Ovary (tissue), 9 donors: ENCODE results near the gene TMEM266. TPM values are rescaled to one million over a fixed set of nuclear protein-coding genes. Genes with fewer than 3 reads are reported as not detected.

ENCODE experiments used
- DNase-seq, 5 donors: peaks; one replicate each; pipeline ENCODE4 v3.0.0-alpha.2; 2019 to 2020
- H3K27ac ChIP-seq, 2 donors: fragments of 200-600 bp; one replicate each; pipeline versions ENCODE4 v1.5.1 to v1.8.0; 2019 to 2022
- H3K27me3 ChIP-seq: fragments of 200-600 bp; one replicate; pipeline ENCODE4 v1.8.0; 2022
- H3K36me3 ChIP-seq: fragments of 200-600 bp; sonication (generic); one replicate; pipeline ENCODE4 v1.5.1; 2019
- H3K4me1 ChIP-seq: one replicate; pipeline ENCODE4 v1.8.1; 2013; ENCODE audit warnings: mild to moderate bottlenecking, moderate library complexity; ENCODE audit not compliant: insufficient read depth
- H3K4me3 ChIP-seq: fragments of 200-600 bp; sonication (generic); one replicate; pipeline ENCODE4 v1.5.1; 2017
- H3K9me3 ChIP-seq, 2 donors: fragments of 200-600 bp in 1 of 2; sonication (generic) in 1 of 2; one replicate each; pipeline versions ENCODE4 v1.5.1 to v1.8.1; 2013 to 2019; ENCODE audit warnings: mild to moderate bottlenecking in 1 of 2, moderate library complexity in 1 of 2
- EP300 ChIP-seq: sonication (generic); formaldehyde crosslinking; IDR thresholded peaks from one replicate; pipeline ENCODE4 v1.6.1; 2017; ENCODE audit warnings: antibody characterized with exemption
- POLR2A ChIP-seq: fragments of 450-650 bp; IDR thresholded peaks from one replicate; pipeline ENCODE4 v1.6.1; 2017; ENCODE audit warnings: antibody characterized with exemption, mild to moderate bottlenecking, moderate library complexity
- WGBS, 3 donors: extraction: QIAGEN DNeasy Blood & Tissue Kit in 1 of 3; methylation state at CpG; one replicate each; pipeline versions ENCODE4 v1.1.5 to v1.1.7; 2013 to 2017; 5-methylcytosine and 5-hydroxymethylcytosine counted together
- intact Hi-C, 4 donors: fragments of 100-400 bp; cut with DNase I; formaldehyde crosslinking; loops; one replicate each; pipeline versions ENCODE4 v1.11.0 to v1.15.1; 2022 to 2023
- polyA plus RNA-seq, 2 donors: library from polyadenylated mRNA; stranded (reverse); fragments of 200-250 nt in 1 of 2; fragments of 350-450 nt in 1 of 2; fragmentation: Illumina TruSeq in 1 of 2; extraction: RNeasy Lipid Tissue Mini Kit (QIAGEN cat#74804) in 1 of 2; gene quantifications; one replicate each; pipeline ENCODE4 v1.2.3, GENCODE V29; 2013 to 2014
- total RNA-seq, 7 donors: library from RNA; depleted of rRNA in 2 of 7; stranded (reverse); fragments of >200 nt in 2 of 7; fragmentation: NEBNext Ultra II Directional in 3 of 7; extraction: Animal tissue kit (Norgen Biotek cat#: 25700) in 3 of 7; gene quantifications; one replicate each; pipeline versions ENCODE4 v1.1.0 to v1.2.4, GENCODE V29; 2016 to 2023
- TF ChIP-seq, protein P1 (sequence below), 3 donors: fragments of 450-650 bp in 2 of 3; fragments of 200-600 bp in 1 of 3; IDR thresholded peaks; one replicate each; pipeline versions ENCODE4 v1.5.1 to v1.8.0; 2016 to 2022; ENCODE audit warnings: antibody characterized with exemption in 3 of 3, mild to moderate bottlenecking in 1 of 3
- donor health status: DM: no; HTN: no; CAD: no; lungs with moderate emphysema.
- donor health status: DM: no; HTN: no; CAD: no.
- donor health status: Bipolar disorder and iron deficiency.
- donor health status: DM: yes; HTN: yes; CAD: no.
- donor health status: DM: no; HTN: no; CAD: no.
- donor health status: DM: yes; HTN: yes; CAD: no.

Gene TMEM266
- total and polyA plus RNA-seq, 9 donors, result 0.11 to 0.13 TPM; not detected in 7

DNA sequence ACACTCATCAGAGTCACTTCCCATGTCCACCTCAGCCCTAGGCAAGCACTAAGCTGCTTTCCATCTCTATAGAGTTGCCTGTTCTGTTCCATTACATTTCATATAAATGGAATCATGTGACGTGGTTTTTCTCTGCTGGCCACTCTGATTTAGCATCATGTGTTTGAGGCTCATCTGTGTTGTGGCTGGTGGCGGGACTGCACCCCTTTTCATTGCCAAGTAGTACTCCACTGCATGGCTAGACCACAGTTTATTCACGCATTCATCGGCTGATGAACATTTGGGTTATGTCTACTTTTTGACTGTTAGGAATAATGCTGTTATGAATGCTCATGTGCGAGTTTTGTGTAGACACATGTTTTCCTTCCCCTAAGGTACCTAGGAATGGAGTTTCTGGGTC lies 114.9 kb downstream of the TMEM266 start:
- Histone ChIP-seq H3K36me3 (no peaks in the 10 kb centered on the region), H3K27ac (no peak overlapping the region), H3K4me3 (no peak overlapping the region), H3K9me3 (no peaks in the 10 kb centered on the region), H3K27me3 (no peaks in the 10 kb centered on the region), H3K4me1 (peaks cover 1% of the 10 kb centered on the region)
- WGBS, 3 donors, result 94 to 95% (median 95%) methylated on average over 5 of the region's 5 CpGs
- no peak for DNase-seq
- intact Hi-C loops, result no loop called here
- TF ChIP-seq, protein P1, sequence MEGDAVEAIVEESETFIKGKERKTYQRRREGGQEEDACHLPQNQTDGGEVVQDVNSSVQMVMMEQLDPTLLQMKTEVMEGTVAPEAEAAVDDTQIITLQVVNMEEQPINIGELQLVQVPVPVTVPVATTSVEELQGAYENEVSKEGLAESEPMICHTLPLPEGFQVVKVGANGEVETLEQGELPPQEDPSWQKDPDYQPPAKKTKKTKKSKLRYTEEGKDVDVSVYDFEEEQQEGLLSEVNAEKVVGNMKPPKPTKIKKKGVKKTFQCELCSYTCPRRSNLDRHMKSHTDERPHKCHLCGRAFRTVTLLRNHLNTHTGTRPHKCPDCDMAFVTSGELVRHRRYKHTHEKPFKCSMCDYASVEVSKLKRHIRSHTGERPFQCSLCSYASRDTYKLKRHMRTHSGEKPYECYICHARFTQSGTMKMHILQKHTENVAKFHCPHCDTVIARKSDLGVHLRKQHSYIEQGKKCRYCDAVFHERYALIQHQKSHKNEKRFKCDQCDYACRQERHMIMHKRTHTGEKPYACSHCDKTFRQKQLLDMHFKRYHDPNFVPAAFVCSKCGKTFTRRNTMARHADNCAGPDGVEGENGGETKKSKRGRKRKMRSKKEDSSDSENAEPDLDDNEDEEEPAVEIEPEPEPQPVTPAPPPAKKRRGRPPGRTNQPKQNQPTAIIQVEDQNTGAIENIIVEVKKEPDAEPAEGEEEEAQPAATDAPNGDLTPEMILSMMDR (IDR thresholded peaks at IDR 0.05), result no peak
- TF ChIP-seq EP300, result no peak
- no peak for TF ChIP-seq POLR2A

DNA sequence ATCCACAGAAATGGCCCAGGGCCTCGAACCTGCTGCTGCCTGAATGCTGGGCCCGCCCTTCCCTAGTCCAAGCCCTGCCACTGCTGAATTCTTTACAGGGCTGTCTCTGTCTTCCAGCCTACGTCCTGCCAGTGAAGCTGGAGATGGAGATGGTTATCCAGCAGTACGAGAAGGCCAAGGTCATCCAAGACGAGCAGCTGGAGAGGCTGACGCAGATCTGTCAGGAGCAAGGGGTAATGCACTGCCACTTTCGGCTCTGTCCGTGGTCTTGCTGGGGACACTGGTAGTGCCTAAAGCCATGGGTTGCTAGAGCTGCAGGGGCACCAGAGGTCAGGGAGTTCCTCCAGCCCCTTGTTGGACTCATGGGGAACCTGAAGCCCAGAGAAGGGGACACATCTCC lies 115.7 kb downstream of the TMEM266 start:
- H3K27me3 ChIP-seq, result no peaks in the 10 kb centered on the region
- no peak for DNase-seq
- no peak for TF ChIP-seq EP300
- TF ChIP-seq POLR2A, result no peak
- TF ChIP-seq, protein P1 (IDR thresholded peaks at IDR 0.05), result no peak
- H3K27ac ChIP-seq, result no peak overlapping the region
- no peaks in the 10 kb centered on the region for H3K36me3 ChIP-seq
- H3K4me3 ChIP-seq, result no peak overlapping the region
- no peaks in the 10 kb centered on the region for H3K4me1 ChIP-seq
- intact Hi-C loops, result no loop called here
- no peaks in the 10 kb centered on the region for H3K9me3 ChIP-seq
- WGBS, 3 donors, result 82 to 89% (median 85%) methylated on average over 8 of the region's 8 CpGs

DNA sequence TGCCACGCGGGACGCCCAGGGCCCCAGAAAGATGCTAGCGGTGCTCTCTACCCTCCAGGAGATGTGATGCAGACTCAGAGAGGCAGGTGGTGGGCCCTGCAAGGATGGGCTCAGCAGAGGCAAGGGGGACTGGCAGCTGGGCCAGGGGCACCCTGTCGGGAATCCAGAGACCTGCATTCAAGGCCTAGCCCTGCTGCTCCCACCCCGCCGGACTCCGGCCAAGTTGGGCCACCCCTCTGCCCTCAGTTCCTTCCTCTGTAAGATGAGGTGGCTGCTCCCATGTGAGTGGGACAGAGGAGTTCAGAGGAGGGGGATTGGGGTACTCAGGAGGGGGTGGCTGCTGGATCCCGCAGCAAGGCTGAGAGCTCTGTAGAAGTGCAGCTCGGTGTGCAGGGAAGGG lies 116.3 kb downstream of the TMEM266 start:
- intact Hi-C loops, result no loop called here
- Histone ChIP-seq H3K4me3 (no peak overlapping the region), H3K27ac (no peak overlapping the region), H3K4me1 (no peaks in the 10 kb centered on the region), H3K9me3 (no peaks in the 10 kb centered on the region), H3K27me3 (no peaks in the 10 kb centered on the region), H3K36me3 (no peaks in the 10 kb centered on the region)
- WGBS, 3 donors, result 94 to 96% (median 95%) methylated on average over 10 of the region's 10 CpGs
- TF ChIP-seq POLR2A (no peak), EP300 (no peak)
- TF ChIP-seq, protein P1 (IDR thresholded peaks at IDR 0.05), result no peak
- DNase-seq, result no peak

DNA sequence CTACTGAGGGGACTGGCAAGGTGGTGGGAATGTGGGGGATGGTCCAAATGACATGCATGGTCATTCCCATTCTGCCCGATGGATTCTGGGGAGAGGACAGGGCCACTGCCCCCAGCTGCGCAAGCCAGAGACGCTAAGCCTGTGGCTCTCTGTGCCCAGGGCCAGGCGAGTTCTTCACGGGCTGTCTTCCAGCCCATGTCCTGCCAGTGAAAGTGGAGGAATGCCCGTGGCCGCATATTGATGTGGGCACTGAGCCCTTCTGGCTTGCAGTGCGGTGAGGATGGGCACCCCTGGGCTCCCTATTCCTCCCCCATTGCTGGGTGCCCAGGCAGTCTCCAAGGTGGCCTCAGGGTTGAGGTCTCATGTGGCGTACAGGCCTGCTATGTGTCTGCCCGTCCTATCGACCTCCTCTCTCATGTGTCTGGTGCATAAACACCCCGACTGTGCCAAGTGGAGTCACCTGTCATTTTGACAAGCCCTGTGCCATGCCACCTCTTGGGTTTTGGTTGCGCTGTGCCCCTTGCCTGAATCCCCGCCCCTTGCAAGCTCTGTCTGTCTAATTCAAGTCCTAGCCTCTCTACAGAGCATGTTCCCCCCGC lies 116.8 kb downstream of the TMEM266 start:
- Histone ChIP-seq H3K27ac (no peak overlapping the region), H3K4me3 (no peak overlapping the region), H3K27me3 (no peaks in the 10 kb centered on the region), H3K4me1 (no peaks in the 10 kb centered on the region), H3K9me3 (no peaks in the 10 kb centered on the region), H3K36me3 (no peaks in the 10 kb centered on the region)
- no peak for DNase-seq
- intact Hi-C loops, result no loop called here
- no peak for TF ChIP-seq EP300
- TF ChIP-seq POLR2A, result no peak
- TF ChIP-seq, protein P1 (IDR thresholded peaks at IDR 0.05), result no peak
- 91 to 94% (median 93%) methylated on average over 12 to 15 of the region's 15 CpGs for WGBS, 3 donors
